Body of pancreas (tissue), 4 donors: ENCODE data around the gene ZNF70. TPM values are rescaled to one million over a fixed set of nuclear protein-coding genes. Genes with fewer than 3 reads are reported as not detected.
A peak's percentile ranks its signal among the peaks of the same experiment; 100 is the strongest.

ENCODE experiments used
- ATAC-seq: fragments of 150-250 bp; one replicate; pipeline ENCODE4 v1.9.1; 2016
- DNase-seq, 4 donors: peaks; one replicate each; pipeline ENCODE4 v3.0.0-alpha.2; 2019
- H3K27ac ChIP-seq, 4 donors: fragments of 200-600 bp; sonication (generic); 1 replicate in 3 of 4; 2 replicates in 1 of 4; pipeline versions ENCODE4 v1.5.1 to v1.6.1; 2016 to 2019; ENCODE audit warnings: mild to moderate bottlenecking in 1 of 4, mixed read lengths in 1 of 4, moderate library complexity in 1 of 4
- H3K27me3 ChIP-seq, 2 donors: fragments of 200-600 bp; sonication (generic); one replicate each; pipeline ENCODE4 v1.6.0; 2016; ENCODE audit warnings: mild to moderate bottlenecking in 1 of 2
- H3K36me3 ChIP-seq, 2 donors: fragments of 200-600 bp; sonication (generic); replicated peaks in 1 of 2; 2 replicates each; pipeline ENCODE4 v1.5.1; 2016; ENCODE audit warnings: low read depth in 2 of 2; ENCODE audit not compliant: insufficient read depth in 1 of 2
- H3K4me1 ChIP-seq: fragments of 200-600 bp; sonication (generic); one replicate; pipeline ENCODE4 v1.6.0; 2016
- H3K4me3 ChIP-seq, 2 donors: fragments of 200-600 bp; sonication (generic); 1 replicate in 1 of 2; 2 replicates in 1 of 2; pipeline ENCODE4 v1.5.1; 2016 to 2019
- H3K9me3 ChIP-seq, 3 donors: fragments of 200-600 bp; sonication (generic); 1 replicate in 2 of 3; 2 replicates in 1 of 3; pipeline ENCODE4 v1.5.1; 2016
- POLR2A ChIP-seq, 3 donors: fragments of 450-650 bp; IDR thresholded peaks; one replicate each; pipeline ENCODE4 v1.6.1; 2016; ENCODE audit warnings: antibody characterized with exemption in 3 of 3, mild to moderate bottlenecking in 2 of 3
- WGBS, 2 donors: methylation state at CpG; one replicate each; pipeline ENCODE4 v1.1.5; 2017; 5-methylcytosine and 5-hydroxymethylcytosine counted together
- intact Hi-C: fragments of 100-400 bp; cut with DNase I; formaldehyde crosslinking; loops from one replicate; pipeline ENCODE4 v1.15.1; 2023
- total RNA-seq, 2 donors: library from RNA; depleted of rRNA; stranded (reverse); fragments of >200 nt; gene quantifications; one replicate each; pipeline ENCODE4 v1.1.0, GENCODE V29; 2016
- TF ChIP-seq, protein P1 (sequence below), 7 experiments: fragments of 450-650 bp in 4 of 7; fragments of 200-600 bp in 3 of 7; sonication (generic) in 3 of 7; IDR thresholded peaks; one replicate each; pipeline ENCODE4 v1.5.1; 2016 to 2019; ENCODE audit warnings: antibody characterized with exemption in 7 of 7

The ZNF70 gene
- total RNA-seq, 2 donors from 2014 or later, result 4.2 to 9.9 TPM

DNA sequence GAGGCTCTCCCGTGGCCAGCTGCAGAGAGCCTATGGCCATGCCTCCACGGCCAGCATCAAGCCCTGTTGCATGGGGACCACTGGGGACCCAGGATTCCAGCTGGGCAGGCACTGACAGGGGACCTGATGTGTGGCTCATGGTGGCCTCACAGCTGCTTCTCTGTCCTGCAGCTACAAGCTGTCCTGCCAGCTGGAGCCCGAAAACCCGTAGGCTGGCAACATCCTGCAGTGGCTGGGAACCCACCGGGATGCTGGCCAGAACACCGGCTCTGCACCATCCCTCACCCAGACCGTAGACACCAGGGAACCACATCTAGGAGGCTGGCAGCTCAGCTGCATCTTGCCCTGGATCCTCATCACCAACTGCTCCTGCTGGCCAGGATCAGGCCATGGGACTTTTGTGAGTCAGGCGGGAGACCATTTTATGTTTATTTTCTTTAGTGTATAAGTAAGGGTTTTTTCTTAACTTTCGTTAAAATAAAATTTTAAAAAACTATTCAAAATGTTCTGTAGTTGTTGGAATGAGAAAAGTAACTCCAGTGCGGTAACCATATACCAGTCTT lies 52.2 kb downstream of the ZNF70 start:
- 90 to 91% methylated on average over 4 to 10 of the region's 10 CpGs for WGBS, 2 donors
- Histone ChIP-seq H3K4me3 (no peak overlapping the region), H3K27ac (no peak overlapping the region), H3K9me3 (no peaks in the 10 kb centered on the region), H3K27me3 (no peaks in the 10 kb centered on the region), H3K36me3 (peaks cover 0 to 7% of the 10 kb centered on the region in 2 donors), H3K4me1 (peaks cover 18% of the 10 kb centered on the region)
- TF ChIP-seq POLR2A (IDR thresholded peaks at IDR 0.05), result no peak
- TF ChIP-seq, protein P1, sequence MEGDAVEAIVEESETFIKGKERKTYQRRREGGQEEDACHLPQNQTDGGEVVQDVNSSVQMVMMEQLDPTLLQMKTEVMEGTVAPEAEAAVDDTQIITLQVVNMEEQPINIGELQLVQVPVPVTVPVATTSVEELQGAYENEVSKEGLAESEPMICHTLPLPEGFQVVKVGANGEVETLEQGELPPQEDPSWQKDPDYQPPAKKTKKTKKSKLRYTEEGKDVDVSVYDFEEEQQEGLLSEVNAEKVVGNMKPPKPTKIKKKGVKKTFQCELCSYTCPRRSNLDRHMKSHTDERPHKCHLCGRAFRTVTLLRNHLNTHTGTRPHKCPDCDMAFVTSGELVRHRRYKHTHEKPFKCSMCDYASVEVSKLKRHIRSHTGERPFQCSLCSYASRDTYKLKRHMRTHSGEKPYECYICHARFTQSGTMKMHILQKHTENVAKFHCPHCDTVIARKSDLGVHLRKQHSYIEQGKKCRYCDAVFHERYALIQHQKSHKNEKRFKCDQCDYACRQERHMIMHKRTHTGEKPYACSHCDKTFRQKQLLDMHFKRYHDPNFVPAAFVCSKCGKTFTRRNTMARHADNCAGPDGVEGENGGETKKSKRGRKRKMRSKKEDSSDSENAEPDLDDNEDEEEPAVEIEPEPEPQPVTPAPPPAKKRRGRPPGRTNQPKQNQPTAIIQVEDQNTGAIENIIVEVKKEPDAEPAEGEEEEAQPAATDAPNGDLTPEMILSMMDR (IDR thresholded peaks at IDR 0.05), result no peak
- ATAC-seq (no peak), DNase-seq (no peak)
- intact Hi-C loops, result loop anchor here (10.0 kb wide), 1 partner anchor 64 kb away; the partner anchor contains the start of gene DRICH1

DNA sequence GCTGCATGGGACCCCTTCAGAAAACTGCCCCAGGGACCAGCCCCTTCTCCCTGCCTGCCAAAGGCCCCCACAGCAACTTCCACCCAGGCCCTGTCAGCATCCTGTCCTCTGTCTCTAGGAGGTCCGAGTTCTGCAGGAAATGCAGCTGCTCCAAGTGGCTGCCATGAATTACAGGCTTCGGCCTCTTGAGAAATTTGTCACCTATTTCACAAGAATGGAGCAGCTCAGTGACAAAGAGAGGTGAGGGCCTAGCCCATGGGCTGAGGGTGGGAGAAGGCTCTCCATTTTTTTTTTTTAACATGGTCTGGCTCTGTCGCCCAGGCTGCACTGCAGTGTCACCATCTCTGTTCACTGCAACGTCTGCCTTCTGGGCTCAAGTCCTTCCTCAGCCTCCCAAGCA lies 52.8 kb downstream of the ZNF70 start:
- peaks cover 0 to 7% of the 10 kb centered on the region in 2 donors for H3K36me3 ChIP-seq

DNA sequence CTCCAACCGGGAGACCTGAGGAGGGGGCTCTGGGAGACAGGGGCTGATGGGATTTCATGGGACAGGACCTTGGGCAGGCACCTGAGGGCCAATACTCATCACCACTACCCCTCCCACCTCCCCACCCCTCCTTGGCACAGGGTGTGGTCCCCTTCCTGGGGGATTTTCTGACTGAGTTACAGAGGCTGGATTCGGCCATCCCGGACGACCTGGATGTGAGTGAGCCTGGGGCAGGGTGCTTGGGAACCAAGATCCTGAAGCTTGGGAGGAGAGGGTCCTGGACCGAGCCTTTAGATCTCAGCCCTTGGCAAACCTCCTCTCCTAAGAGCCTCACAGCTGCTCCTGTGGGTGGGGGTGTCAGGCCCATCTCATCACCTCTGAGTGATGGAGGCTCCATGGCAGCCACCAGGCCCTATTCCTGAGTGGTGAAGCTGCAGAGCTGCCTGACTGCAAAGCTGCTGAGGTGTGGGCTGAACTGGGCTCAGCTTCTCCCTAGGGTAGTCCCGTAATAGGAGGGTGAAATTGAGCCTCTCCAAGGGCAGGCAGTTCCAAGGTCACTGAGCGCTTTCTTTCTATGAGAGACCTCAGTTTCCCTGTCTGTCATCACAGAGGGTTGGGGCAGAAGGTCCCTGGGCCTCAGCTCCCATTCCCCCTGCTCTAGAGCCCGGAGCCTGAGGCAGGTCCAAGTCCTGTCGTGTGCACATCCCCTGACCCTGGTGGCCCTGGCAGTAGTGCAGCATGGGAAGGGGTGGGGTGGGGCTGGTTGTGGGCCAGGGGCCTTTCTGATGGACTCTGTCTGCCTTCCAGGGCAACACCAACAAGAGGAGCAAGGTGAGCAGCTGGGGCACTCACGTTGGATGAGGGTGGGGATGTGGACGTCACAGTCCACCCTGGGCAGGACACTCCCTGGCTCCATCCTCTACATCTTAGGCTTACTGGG lies 53.6 kb downstream of the ZNF70 start:
- DNase-seq (no peak), ATAC-seq (no peak)
- Histone ChIP-seq H3K9me3 (no peaks in the 10 kb centered on the region), H3K27ac (no peak overlapping the region), H3K4me1 (peaks cover 18% of the 10 kb centered on the region), H3K36me3 (peaks cover 0 to 7% of the 10 kb centered on the region in 2 donors), H3K27me3 (no peaks in the 10 kb centered on the region), H3K4me3 (no peak overlapping the region)
- intact Hi-C loops, result loop anchor here (10.0 kb wide), 1 partner anchor 62 kb away; the partner anchor contains the start of gene DRICH1
- 83 to 97% methylated on average over 6 to 11 of the region's 11 CpGs for WGBS, 2 donors
- TF ChIP-seq, protein P1 (IDR thresholded peaks at IDR 0.05), result no peak
- TF ChIP-seq POLR2A (IDR thresholded peaks at IDR 0.05), result no peak

More for the DNA sequence above, 52.8 kb downstream of the ZNF70 start:
- 77 to 85% methylated on average over 4 of the region's 4 CpGs for WGBS, 2 donors
- no peak overlapping the region for H3K4me3 ChIP-seq
- H3K27ac ChIP-seq, result no peak overlapping the region
- ATAC-seq, result no peak
- peaks cover 18% of the 10 kb centered on the region for H3K4me1 ChIP-seq
- no peak for TF ChIP-seq POLR2A (IDR thresholded peaks at IDR 0.05)
- no peaks in the 10 kb centered on the region for H3K9me3 ChIP-seq
- no peaks in the 10 kb centered on the region for H3K27me3 ChIP-seq
- intact Hi-C loops, result loop anchor here (10.0 kb wide), 1 partner anchor 63 kb away; the partner anchor contains the start of gene DRICH1
- DNase-seq, result no peak

DNA sequence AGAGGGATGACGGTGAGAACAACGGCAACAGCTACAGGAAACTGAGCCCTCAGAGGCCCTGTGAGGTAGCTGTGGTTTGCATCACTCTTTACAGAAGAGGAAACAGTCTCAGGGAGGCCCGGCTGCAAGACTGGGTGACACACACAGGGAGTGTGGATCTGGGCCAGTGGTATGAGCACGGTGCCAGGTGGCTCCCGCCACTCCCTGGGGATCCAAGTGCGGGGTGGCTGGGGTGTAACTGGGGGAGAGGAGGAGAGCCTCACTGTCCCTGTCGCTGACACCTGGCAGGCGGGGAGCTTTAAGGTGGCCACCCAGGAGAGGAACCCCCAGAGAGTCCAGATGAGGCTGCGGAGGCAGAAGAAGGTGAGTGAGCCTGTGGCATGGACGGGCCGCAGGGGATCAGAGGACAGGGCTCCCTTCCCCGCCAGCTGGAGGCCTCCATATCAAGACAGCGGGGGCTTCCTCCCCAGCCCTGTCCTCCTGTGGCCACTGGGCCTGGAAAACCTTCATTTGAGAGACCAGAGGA lies 54.5 kb downstream of the ZNF70 start:
- Histone ChIP-seq H3K27me3 (no peaks in the 10 kb centered on the region), H3K9me3 (no peaks in the 10 kb centered on the region), H3K27ac (no peak overlapping the region), H3K4me1 (peaks cover 12% of the 10 kb centered on the region), H3K4me3 (no peak overlapping the region), H3K36me3 (peaks cover 0 to 7% of the 10 kb centered on the region in 2 donors)
- intact Hi-C loops, result loop anchor here (10.0 kb wide), 1 partner anchor 62 kb away; the partner anchor contains the start of gene DRICH1
- ATAC-seq (peak; percentile 16), DNase-seq (peak in 2 of 4 donors; percentile 39 to 54)
- TF ChIP-seq, protein P1 (IDR thresholded peaks at IDR 0.05), result no peak
- TF ChIP-seq POLR2A (IDR thresholded peaks at IDR 0.05), result no peak
- WGBS, 2 donors, result 76 to 80% methylated on average over 13 of the region's 13 CpGs
